GM18517 (cell line): ENCODE measurements around the gene IPO4.
"Not testable (repeated sequence)": the region's sequence is repeated elsewhere in the genome, so short reads cannot be mapped to it uniquely, and the experiment has no call there.

Source experiments
- ATAC-seq: cut with Tn5 transposase; IDR thresholded peaks from one replicate; pipeline ENCODE4 v1.9.1; 2021; ENCODE audit warnings: mild to moderate bottlenecking, moderate library complexity; ENCODE audit not compliant: unreplicated experiment

IPO4 gene

GRCh38 chr14:24215495-24216344, 27.1 kb upstream of the IPO4 start, which contains the start of gene MDP1:
Gene MDP1 (minus strand): TSS chr14:24216066. CDS start chr14:24215955, 111 bp downstream.
- ATAC-seq, result peak; percentile 48

- no peak for ATAC-seq
Observed at GRCh38 chr14:24213866-24214662, 25.4 kb upstream of the IPO4 start.

- ATAC-seq, result peak; percentile 79
Observed at GRCh38 chr14:24212924-24213865, 24.6 kb upstream of the IPO4 start, which contains the start of gene CHMP4A. Gene CHMP4A (minus strand): TSS chr14:24213488. CDS start chr14:24213439, 49 bp downstream.

GRCh38 chr14:24211311-24211710, 22.7 kb upstream of the IPO4 start:
- ATAC-seq, result no peak

- ATAC-seq, result no peak
Observed at GRCh38 chr14:24207625-24208024, 19.0 kb upstream of the IPO4 start.

- ATAC-seq, result no peak
Observed at GRCh38 chr14:24207104-24207551, 18.5 kb upstream of the IPO4 start.

GRCh38 chr14:24206260-24207103, 17.9 kb upstream of the IPO4 start:
- ATAC-seq, result no peak

- no peak for ATAC-seq
Observed at GRCh38 chr14:24204163-24205146, 15.8 kb upstream of the IPO4 start.

- not testable (repeated sequence) for ATAC-seq
Observed at GRCh38 chr14:24203249-24203886, 14.8 kb upstream of the IPO4 start.

- not testable (repeated sequence) for ATAC-seq
Observed at GRCh38 chr14:24202538-24202937, 13.9 kb upstream of the IPO4 start.

GRCh38 chr14:24198814-24199524, 10.4 kb upstream of the IPO4 start:
- no peak for ATAC-seq

- no peak for ATAC-seq
Observed at GRCh38 chr14:24197056-24197450, 8.4 kb upstream of the IPO4 start.

GRCh38 chr14:24196071-24197055, 7.7 kb upstream of the IPO4 start:
- peak; percentile 26 for ATAC-seq

- peak; percentile 76 for ATAC-seq
Observed at GRCh38 chr14:24195186-24196070, 6.8 kb upstream of the IPO4 start, which contains the start of gene TM9SF1. Gene TM9SF1 (minus strand): TSS chr14:24195441. CDS start chr14:24195019, 422 bp downstream.

GRCh38 chr14:24194873-24195185, 6.2 kb upstream of the IPO4 start:
- no peak for ATAC-seq
